Panc1 (cell line): ENCODE data around the gene PRKG1. TPM values are rescaled to one million over a fixed set of nuclear protein-coding genes. Genes with fewer than 3 reads are reported as not detected.

Source experiments
- ATAC-seq: fragments of 200-7000 bp; cut with Tn5 transposase; 2 replicates; pipeline ENCODE4 v1.9.1; 2020; ENCODE audit warnings: mild to moderate bottlenecking, moderate library complexity
- BruUV-seq: library from RNA; stranded (reverse); fragments of 400-500 nt; replicated peaks from 2 replicates; lab custom pipeline; 2021; lab: Mats Ljungman, UMichigan
- CTCF ChIA-PET: fragments of 300-600 bp; sonication (Branson Sonifier 250); formaldehyde crosslinking; loops from one replicate; lab custom pipeline; 2022; ENCODE audit warnings: antibody characterized with exemption; lab: Charles Lee
- POLR2A ChIA-PET: fragments of 300-600 bp; sonication (Branson Sonifier 250); formaldehyde crosslinking; loops from one replicate; lab custom pipeline; 2022; ENCODE audit warnings: antibody characterized with exemption; lab: Charles Lee
- DNase-seq: peaks from one replicate; pipeline ENCODE4 v3.0.0-alpha.2; 2010; ENCODE audit warnings: low read depth, low spot score
- H3K27ac ChIP-seq: 2 replicates; pipeline ENCODE4 v1.5.1; 2011; ENCODE audit warnings: mild to moderate bottlenecking, low read length, inconsistent platforms
- H3K27me3 ChIP-seq: fragments of 200-500 bp; sonication (Bioruptor generic); 2 replicates; pipeline ENCODE4 v1.6.0; 2014; ENCODE audit warnings: low read length, inconsistent platforms; ENCODE audit not compliant: control insufficient read depth, insufficient read depth
- H3K36me3 ChIP-seq: fragments of 200-500 bp; sonication (Bioruptor generic); 2 replicates; pipeline ENCODE4 v1.5.1; 2014; ENCODE audit warnings: inconsistent platforms, mild to moderate bottlenecking, low read length, moderate library complexity; ENCODE audit not compliant: control insufficient read depth, insufficient read depth
- H3K4me1 ChIP-seq: 2 replicates; pipeline ENCODE4 v1.5.1; 2011; ENCODE audit warnings: inconsistent platforms, mild to moderate bottlenecking, low read length, moderate library complexity; ENCODE audit not compliant: control insufficient read depth, insufficient read depth
- H3K4me3 ChIP-seq, 2 experiments: 2 replicates each; pipeline ENCODE4 v1.5.1; 2011 to 2012; ENCODE audit warnings: low read depth in 2 of 2, low read length in 2 of 2, mild to moderate bottlenecking in 2 of 2, inconsistent platforms in 1 of 2, moderate library complexity in 1 of 2
- H3K9me3 ChIP-seq: fragments of 200-500 bp; sonication (Bioruptor generic); 2 replicates; pipeline ENCODE4 v1.5.1; 2014; ENCODE audit warnings: low read depth, mild to moderate bottlenecking, inconsistent platforms, low read length, moderate library complexity; ENCODE audit not compliant: control insufficient read depth, insufficient read depth
- POLR2AphosphoS5 ChIP-seq: IDR thresholded peaks from 2 replicates; pipeline ENCODE4 v1.6.1; 2012; ENCODE audit warnings: mild to moderate bottlenecking, low read depth, low read length, moderate library complexity
- SIN3A ChIP-seq: IDR thresholded peaks from 2 replicates; pipeline ENCODE4 v1.6.1; 2012; ENCODE audit warnings: low read depth, mild to moderate bottlenecking, low read length, moderate library complexity, borderline replicate concordance; ENCODE audit not compliant: insufficient read depth
- TCF7L2 ChIP-seq: IDR thresholded peaks from 2 replicates; pipeline ENCODE4 v1.6.1; 2011; ENCODE audit warnings: mild to moderate bottlenecking, low read depth, low read length, inconsistent platforms
- in situ Hi-C: cut with HindIII; loops from 2 replicates; pipeline ENCODE4 v1.10.0; 2016; ENCODE audit warnings: low sequenced_read_pairs, low pct_unique_long_range_greater_than_20kb
- intact Hi-C: fragments of 100-400 bp; cut with micrococcal nuclease; formaldehyde crosslinking; loops from one replicate; pipeline ENCODE4 v1.10.0; 2022; ENCODE audit not compliant: unreplicated experiment
- total RNA-seq: library from RNA; stranded (reverse); gene quantifications from one replicate; pipeline ENCODE4 v1.2.1, GENCODE V29; 2021; ENCODE audit not compliant: unreplicated experiment
- TF ChIP-seq, protein P1 (sequence below): fragments of 450-650 bp; IDR thresholded peaks from 2 replicates; pipeline ENCODE4 v1.5.1; 2017; ENCODE audit warnings: mild to moderate bottlenecking
- TF ChIP-seq, protein P2 (sequence below), 2 experiments: IDR thresholded peaks; 2 replicates each; pipeline ENCODE4 v1.6.1; 2011 to 2012; ENCODE audit warnings: low read depth in 2 of 2, control low read depth in 1 of 2, low read length in 1 of 2, mild to moderate bottlenecking in 1 of 2, moderate library complexity in 1 of 2; ENCODE audit not compliant: insufficient read depth in 1 of 2

PRKG1 gene
- total RNA-seq, 1 experiment from 2014 or later: 0.92 TPM

DNA sequence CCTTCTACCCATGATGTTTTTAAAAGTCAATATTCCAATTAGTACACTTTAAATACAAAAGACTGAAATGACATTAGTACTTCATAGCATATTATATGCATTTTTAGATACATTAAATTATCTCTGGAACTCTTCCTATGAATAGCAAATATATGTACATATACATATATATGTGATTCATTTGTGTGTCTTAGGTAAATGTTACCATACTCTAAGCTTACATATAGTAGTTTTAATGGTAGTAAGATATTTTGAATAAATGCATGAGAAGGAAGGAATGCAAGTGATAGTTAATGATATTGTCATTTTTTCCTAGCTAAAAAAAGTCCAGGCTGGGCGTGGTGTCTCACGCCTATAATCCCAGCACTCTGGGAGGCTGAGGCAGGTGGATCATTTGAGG is 671.1 kb downstream of the PRKG1 start:
- intact Hi-C loops (no loop called here), in situ Hi-C loops (no loop called here)
- no peaks in the 10 kb centered on the region for H3K36me3 ChIP-seq
- POLR2A ChIA-PET: no interaction called here
- no TSS peak for BruUV-seq
- TF ChIP-seq SIN3A (no peak), TCF7L2 (no peak), POLR2AphosphoS5 (no peak)
- TF ChIP-seq, protein P1, sequence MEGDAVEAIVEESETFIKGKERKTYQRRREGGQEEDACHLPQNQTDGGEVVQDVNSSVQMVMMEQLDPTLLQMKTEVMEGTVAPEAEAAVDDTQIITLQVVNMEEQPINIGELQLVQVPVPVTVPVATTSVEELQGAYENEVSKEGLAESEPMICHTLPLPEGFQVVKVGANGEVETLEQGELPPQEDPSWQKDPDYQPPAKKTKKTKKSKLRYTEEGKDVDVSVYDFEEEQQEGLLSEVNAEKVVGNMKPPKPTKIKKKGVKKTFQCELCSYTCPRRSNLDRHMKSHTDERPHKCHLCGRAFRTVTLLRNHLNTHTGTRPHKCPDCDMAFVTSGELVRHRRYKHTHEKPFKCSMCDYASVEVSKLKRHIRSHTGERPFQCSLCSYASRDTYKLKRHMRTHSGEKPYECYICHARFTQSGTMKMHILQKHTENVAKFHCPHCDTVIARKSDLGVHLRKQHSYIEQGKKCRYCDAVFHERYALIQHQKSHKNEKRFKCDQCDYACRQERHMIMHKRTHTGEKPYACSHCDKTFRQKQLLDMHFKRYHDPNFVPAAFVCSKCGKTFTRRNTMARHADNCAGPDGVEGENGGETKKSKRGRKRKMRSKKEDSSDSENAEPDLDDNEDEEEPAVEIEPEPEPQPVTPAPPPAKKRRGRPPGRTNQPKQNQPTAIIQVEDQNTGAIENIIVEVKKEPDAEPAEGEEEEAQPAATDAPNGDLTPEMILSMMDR: no peak
- TF ChIP-seq, protein P2, sequence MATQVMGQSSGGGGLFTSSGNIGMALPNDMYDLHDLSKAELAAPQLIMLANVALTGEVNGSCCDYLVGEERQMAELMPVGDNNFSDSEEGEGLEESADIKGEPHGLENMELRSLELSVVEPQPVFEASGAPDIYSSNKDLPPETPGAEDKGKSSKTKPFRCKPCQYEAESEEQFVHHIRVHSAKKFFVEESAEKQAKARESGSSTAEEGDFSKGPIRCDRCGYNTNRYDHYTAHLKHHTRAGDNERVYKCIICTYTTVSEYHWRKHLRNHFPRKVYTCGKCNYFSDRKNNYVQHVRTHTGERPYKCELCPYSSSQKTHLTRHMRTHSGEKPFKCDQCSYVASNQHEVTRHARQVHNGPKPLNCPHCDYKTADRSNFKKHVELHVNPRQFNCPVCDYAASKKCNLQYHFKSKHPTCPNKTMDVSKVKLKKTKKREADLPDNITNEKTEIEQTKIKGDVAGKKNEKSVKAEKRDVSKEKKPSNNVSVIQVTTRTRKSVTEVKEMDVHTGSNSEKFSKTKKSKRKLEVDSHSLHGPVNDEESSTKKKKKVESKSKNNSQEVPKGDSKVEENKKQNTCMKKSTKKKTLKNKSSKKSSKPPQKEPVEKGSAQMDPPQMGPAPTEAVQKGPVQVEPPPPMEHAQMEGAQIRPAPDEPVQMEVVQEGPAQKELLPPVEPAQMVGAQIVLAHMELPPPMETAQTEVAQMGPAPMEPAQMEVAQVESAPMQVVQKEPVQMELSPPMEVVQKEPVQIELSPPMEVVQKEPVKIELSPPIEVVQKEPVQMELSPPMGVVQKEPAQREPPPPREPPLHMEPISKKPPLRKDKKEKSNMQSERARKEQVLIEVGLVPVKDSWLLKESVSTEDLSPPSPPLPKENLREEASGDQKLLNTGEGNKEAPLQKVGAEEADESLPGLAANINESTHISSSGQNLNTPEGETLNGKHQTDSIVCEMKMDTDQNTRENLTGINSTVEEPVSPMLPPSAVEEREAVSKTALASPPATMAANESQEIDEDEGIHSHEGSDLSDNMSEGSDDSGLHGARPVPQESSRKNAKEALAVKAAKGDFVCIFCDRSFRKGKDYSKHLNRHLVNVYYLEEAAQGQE (IDR thresholded peaks at IDR 0.05; ENCODE audit: insufficient read depth in 1 of 2, low read depth in 2 of 2, low read length in 1 of 2): no peak
- H3K4me1 ChIP-seq: no peaks in the 10 kb centered on the region
- ATAC-seq: no peak
- CTCF ChIA-PET: no interaction called here
- no peak overlapping the region for H3K27ac ChIP-seq
- no peaks in the 10 kb centered on the region for H3K9me3 ChIP-seq
- H3K27me3 ChIP-seq: 0 out of 2 replicates have a peak, but pooled peaks cover 3% of the 10 kb centered on the region
- H3K4me3 ChIP-seq: no peak overlapping the region
- no peak for DNase-seq

DNA sequence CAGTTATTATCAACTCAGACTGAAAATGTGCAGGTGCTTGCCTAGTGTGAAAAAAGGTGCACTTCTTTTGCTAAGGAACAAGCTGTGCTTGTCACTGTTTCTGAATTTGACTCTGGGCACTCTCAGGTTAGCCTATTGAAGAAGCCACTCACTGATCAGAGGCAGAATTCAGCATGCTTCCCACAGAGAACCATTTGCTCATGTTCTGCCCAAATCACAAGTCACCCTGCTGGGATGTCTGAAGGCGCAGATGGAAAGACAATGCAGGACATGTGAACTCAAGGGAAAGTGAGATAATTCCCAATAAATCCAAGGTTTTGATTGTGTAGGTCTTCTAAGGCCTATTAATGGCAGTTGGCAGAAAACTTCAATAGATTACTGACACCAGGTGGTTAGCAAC is 672.9 kb downstream of the PRKG1 start:
- TF ChIP-seq TCF7L2: no peak
- no peak for TF ChIP-seq SIN3A
- TF ChIP-seq, protein P2 (IDR thresholded peaks at IDR 0.05; ENCODE audit: insufficient read depth in 1 of 2, low read depth in 2 of 2, low read length in 1 of 2): no peak
- TF ChIP-seq POLR2AphosphoS5: no peak
- H3K27ac ChIP-seq: no peak overlapping the region
- ATAC-seq: no peak
- no peak for DNase-seq
- no peaks in the 10 kb centered on the region for H3K4me1 ChIP-seq
- no peak overlapping the region for H3K4me3 ChIP-seq
- H3K9me3 ChIP-seq: no peaks in the 10 kb centered on the region
- no TSS peak for BruUV-seq
- in situ Hi-C loops (no loop called here), intact Hi-C loops (no loop called here)
- no peaks in the 10 kb centered on the region for H3K36me3 ChIP-seq
- ChIA-PET CTCF (no interaction called here), POLR2A (no interaction called here)
- H3K27me3 ChIP-seq: no peaks in the 10 kb centered on the region
